ENCODE results near the gene NCF2.

Gene NCF2

DNA sequence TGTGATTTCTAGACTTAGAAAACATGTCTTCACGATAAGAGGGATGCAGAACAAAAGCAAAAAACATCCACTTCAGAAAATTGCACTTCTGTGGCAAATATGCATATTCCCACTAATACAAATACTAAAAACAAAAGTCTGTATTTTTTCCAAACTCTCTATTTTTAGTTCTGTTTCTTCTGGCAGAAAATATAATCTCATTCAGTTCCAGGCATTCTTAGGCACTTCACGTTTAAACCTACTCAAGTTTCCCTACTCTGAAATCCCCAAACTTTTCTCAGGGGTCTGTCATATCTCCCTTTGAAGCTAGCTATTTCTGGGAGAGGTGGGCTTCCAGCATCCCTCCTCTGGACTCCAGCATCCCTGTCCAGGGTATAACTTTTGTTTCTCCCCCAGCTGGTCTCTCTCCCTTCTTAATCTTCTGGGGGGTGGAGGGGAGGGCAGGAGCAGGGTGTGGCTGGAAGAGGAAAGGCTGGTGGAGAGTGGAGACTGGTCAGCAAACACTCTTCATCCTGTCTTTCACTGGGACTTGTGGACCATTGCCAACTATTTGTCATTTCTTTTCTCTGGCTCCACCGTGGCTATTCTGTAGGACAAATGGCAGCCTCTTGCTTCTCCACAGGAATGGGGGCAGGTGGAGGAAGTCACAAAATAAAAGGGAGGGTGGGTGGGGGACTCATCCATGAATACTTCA, 19.6 kb upstream of the NCF2 start:
- no peak for DNase-seq

DNA sequence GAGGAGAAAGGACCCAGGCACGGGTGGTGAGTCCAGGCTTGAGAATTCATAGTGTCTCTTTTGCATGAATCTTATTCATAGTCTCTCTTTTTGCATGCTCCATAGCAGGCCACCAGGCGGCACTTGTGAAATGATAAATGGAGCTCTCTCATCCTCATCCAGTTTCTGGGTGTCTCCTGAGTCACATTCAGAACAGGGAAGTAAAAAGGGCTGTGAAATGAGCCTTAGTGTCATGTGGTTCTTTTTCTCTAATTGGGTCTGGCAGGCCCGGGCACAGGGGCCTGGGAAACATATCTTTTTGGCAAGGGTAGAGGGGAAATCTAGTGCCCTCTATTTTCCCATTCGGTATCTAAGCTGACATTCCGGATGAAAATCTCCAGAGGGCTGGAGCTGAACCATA, 19.1 kb upstream of the NCF2 start:
- peak; percentile 71 for DNase-seq

DNA sequence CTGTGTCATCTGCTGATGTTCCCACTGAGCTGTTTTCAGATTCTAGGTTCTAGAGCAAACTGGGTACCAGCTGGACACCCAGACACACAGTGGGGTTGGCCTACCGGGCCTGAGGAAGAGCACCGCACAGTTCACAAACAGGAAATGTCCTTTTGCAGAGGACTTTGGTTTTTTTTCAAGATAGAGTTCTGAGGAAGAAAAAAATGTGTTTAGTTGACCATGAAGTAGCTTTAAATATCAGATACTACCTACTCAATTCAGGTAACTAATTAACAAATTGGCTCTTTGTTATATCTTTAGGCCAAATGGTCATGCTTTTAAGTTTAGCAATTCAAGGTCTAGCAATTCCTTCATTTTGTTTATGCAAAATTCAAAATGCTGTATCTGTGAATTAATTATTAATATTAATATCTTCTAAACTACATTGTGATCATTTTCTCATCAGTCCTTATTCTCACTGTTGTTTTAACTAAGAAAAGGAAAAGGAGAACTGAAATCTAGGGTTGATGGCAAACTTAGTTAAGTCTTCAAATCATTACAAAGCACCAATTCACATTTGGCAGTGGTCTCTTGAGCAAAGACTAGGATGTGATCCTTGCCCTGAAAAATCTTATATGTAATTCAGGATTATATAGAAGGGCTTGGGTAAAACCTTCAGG, 17.2 kb upstream of the NCF2 start:
- no peak for DNase-seq

DNA sequence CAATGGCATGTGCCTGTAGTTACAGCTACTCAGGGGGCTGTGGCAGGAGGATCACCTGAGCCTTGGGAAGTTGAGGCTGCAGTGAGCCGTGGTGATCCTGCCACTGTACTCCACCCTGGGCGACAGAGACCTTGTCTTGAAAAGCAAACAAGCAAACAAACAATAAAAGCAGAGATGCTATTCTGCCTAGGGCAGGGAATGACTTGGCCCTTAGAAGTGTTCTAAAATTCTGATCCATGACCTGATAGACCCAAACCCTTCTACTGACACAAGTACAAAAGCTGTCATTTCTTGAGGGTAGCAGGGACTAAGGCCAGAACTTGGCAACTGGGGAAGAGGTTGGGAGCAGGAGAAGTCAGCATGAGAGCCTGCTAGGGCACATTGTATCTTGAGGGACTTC, 15.6 kb upstream of the NCF2 start:
- no peak for DNase-seq

DNA sequence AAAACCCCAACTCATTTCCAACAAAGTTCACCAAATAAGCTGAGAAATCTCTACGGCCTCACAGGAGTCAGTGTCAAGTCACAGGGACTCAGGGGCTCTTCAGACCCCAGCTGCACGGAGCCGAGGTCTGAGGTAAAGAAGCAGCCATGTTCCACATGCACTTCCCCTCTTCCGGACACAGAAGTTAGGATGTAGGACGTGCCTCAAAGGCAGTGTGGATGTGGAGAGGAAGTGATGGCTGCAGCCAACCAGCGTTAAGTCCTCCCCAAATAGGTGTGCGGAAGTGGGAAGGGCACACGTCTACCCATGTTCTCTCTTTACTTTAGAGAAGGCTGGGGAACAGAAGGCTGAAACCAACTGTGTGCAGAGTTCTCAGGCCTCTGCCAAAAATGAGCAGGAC, 14.6 kb upstream of the NCF2 start:
- no peak for DNase-seq

DNA sequence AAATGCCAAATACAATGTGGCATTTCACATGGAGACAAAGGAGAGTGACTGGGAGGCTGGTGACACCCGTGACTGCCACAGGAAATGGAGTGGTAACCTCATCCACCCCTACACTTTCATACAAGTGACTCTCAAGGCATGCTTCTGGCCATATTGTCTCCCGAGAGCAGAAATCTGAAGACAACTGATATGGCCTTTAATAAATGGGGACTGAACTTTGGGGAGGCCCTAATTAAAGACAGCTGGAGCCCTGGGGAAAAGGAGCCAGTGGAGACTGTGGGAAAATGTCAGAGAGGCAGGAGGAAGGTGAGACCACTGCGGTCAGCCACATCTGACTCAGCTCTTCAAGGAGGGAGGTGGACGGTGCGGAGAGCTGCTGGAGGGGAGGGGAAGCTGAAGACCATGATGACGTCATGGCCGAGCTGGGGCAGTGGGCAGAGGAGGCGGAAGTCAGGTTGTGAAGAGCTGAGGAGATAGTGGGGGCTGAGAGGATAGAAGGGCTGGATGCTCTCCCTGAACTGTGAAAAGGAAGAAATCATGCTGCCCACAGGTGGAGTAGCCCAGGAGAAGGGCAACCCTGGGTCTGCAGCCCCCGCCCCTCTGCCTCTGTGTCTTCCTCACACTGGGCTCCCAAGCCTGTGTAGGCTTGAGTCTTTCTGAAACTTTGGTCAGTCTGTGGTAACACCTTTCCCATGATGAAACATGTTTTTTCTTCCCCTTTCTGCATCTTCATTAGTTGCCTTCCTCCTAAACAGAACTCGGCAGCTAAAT, 14.0 kb upstream of the NCF2 start:
- DNase-seq, result no peak

DNA sequence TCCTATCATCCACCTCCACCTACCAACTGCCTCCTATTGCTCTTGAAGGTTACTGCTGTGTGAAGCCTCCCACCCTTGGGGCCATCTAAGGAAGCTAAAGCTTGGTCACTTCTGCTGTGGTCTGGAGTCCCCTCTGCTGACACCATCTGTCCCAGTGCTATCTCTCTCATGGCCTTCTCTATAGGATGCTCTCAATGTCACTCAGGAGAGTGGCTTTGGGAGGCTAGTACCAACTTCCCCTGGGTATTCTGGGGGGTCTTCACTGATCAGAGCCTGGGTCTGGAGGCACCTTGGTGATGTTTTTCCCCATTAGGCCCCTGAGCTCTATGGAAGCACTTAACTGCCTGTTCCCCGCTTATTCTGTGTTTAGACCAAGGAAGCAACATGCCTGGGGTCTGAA, 12.3 kb upstream of the NCF2 start:
- no peak for DNase-seq

DNA sequence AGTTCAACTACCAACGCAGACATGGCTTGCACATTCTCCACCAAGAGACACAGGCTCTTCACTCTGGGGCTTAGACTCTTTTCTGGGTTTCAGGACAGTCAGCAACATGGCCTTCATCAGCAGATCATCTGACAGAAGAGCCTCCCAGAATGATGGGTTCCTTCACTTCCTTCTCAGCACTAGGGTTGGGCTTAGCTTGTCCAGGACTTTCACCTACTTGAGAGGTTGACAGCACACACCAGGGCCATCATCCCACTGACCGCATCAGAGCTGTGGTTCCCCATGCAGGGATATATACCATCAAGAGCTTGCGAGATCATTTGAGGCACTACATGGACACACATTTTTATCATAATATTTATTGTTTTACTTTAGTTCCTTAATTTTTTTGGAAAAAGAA, 10.4 kb upstream of the NCF2 start:
- DNase-seq, result no peak

DNA sequence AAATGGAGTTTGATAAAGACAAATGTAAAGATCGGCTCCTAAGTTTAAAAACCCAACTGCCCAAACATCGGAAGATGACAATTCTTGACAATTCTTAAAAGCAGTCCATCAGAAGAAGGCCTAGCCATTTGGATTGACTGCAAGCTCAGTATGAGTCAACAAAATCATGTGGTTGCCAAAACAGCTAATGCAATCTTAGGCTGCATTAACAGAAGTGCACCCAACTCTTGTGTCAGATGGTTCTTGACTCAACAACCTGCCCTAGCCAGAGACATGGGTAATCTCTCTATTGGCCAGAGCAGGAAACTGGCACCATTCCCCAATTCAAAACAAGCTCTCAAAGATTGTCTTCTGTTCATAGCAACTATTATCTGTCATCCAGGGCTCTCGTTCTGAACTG, 9.9 kb upstream of the NCF2 start:
- DNase-seq, result no peak

DNA sequence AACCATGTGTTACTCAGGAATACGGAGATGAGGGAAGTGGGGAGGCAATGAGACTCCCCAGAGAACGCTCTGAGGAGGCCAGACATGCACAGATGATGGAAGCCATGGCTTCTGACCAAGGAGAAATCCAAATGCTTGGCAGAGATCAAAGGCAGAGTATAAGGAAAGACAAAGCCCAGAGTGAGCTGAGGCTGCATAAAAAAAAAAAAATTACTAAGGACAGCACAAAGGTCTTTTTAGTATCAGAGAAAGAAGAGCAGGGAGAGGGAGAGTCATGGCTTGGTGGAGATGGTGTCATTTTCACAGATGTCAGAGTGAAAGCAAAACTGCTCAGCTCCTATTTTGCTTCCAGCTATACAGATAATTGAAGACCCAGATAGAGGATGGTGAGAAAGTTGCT, 8.1 kb upstream of the NCF2 start:
- DNase-seq, result no peak

DNA sequence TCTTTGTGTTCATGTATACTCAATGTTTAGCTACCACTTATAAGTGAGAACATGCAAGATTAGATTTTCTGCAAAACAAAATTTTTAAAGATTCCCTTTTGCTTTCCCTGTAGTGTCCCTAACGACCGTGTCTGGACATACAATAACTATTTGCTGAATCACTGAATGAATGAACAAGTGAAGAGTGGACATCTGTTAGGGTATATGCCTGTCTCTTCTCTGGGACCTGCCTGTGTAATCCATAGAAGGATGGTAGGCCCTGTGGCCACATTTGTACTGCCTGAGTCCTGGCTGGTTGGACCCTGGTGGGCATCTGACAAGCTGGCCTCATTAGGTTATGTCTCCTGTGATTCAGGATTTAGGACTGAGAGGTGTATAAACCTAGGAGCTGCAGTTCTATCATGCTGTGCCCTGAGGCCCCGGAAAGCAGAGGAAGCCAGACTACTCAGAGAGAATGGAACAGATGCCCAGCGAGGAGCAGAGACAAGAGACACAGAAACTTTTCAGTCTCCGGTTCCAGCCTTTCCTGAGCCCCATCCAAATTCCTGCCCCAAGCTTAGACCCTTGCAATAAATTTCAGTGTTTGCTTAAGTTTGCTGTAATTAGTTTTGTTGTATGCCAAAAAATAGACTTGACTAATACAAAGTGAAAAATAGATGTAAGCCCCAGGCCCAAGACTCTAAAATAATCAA, 7.5 kb upstream of the NCF2 start:
- DNase-seq, result no peak

DNA sequence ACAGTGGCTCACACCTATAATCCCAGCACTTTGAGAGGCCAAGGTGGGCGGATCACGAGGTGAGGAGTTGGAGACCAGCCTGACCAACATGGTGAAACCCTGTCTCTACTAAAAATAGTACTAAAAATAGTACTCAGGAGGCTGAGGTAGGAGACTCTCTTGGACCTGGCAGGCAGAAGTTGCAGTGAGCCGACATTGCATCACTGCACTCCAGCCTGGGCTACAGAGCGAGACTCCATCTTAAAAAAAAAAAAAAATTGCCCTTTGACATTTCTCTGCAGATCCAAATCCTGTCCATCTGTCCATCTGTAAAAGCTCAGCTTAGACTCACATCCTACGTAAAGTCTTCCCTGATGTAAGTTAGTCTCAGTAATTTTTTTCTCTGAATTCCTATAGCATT, 6.2 kb upstream of the NCF2 start:
- DNase-seq, result no peak

DNA sequence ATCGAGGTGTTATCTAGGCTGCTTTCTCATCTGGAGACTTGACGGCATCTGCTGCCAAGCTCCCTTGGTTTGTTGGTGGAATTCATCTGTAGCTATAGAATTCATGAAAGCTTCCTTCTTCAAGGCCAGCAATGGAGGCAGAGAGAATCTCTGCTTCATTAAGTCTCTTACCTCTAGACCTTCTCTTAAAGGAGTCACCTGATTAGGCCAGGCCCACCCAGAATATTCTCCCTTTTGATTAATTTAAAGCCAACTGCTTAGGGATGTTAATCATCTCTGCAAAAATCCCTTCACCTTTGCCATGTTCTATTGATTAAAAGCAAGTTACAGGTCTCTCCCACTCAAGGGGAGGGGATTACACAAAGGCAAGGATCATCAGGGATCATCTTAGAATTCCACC, 5.3 kb upstream of the NCF2 start:
- DNase-seq, result no peak

DNA sequence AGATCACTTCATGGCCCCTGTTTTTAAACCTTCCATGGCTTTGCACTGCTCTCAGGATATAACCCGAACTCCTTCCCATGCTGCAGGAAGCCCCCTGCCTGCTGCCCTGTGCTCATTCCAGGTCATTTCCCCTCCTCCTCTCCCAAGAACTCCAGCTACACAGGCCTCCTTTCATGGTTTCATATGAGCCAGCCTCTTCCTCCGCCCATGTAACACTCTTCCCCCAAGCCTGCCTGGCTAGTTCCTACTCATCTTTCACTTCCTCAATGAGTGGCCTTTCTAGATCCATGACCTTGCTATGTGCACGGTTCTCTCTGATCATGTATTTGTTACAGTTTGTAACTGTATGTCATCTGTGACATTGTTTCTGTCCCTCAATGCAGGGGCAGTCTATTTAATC, 3.1 kb upstream of the NCF2 start:
- no peak for DNase-seq

DNA sequence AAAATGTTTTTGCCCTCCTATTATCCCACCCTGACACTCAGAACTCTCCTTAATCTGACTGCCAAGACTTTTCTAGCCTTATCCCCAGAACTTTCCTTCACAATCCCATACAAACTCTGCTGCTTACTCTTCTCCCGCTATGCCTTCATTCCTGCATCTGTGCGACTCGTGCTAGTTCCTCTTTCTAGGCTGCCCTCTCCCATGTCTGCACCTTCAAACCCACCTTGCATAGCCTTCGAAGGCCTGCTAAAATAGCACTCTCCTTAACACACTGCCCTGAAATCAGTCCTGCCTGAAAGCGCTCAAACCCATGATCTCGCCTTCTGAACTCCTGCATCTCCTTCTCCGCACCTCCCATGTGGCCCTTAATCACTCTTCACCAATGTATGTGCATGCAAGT, 2.5 kb upstream of the NCF2 start:
- DNase-seq, result no peak

DNA sequence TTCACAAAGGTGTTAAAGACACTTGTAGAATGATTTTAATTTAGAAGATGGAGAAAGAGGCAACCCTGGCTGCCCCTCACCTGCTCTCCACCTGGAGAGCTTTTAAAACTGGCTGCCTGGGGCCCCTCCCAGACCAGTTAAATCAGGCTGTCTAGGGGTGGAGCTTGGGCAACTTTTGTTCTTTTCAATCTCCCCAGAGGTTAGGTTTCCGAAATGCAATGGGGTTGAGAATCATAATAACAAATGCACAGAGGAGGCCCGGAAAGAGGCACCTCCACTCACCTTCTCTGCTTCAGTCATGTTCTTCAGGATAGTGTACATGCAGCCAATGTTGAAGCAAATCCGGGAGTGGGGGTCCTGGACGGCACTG, 400 bp downstream of the NCF2 start:
- DNase-seq, result no peak

DNA sequence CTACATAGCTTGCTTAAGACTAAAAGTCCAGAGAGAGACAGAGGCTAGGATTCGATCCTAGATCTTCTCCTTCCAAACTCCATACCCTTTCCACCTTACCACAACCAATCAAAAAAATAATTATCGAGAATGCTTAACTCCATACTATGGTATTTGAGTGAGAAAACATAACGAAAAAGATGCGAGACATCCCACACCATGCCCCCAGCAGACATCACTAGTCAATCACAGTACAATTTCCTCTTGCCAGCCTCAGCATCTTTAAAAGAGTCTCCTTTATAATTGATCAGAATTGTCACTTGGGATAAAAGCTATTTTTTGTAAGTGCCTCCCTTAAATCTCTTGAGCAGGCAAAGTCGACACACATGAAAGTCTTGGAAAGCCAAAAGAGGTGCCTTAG, 875 bp downstream of the NCF2 start:
- DNase-seq, result no peak

DNA sequence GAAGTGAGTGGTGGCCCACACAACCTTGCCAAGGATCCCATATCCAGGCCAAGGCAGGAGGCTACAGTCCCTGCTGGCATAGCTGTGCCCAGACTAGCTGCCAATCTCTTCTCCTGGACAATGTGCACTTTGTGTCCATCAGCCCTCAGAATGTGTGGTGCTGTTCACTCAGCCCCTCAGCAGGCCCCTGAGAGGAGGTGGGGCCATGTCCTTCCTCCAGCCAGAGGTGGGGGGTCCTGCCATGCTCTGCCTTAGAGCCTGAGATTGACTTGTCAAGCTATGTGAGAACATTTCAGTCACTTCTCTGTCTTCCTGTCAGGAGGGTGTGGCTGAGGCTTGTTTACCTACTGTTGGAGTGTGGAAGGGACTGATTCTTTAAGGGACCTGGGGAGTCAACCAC, 1.4 kb downstream of the NCF2 start:
- no peak for DNase-seq

DNA sequence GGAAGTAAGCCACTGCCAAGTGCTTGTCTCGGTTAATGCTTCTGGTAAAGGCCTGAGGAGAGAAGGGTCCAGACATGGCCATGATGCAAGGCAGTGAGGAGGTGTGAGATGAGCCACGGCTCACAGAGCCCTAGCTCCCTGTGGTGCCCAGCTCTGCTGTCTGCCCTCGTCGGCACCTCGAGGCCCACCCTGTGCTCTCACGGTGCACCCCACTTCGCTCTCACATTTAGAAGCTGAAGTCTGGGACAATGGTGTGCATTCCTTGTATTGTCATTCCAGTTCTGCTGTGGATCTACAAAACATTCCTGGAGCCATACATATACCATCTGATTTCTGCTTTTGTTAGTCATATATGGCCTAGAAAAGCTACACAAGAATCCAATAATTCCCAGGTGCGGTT, 3.3 kb downstream of the NCF2 start:
- DNase-seq, result no peak

DNA sequence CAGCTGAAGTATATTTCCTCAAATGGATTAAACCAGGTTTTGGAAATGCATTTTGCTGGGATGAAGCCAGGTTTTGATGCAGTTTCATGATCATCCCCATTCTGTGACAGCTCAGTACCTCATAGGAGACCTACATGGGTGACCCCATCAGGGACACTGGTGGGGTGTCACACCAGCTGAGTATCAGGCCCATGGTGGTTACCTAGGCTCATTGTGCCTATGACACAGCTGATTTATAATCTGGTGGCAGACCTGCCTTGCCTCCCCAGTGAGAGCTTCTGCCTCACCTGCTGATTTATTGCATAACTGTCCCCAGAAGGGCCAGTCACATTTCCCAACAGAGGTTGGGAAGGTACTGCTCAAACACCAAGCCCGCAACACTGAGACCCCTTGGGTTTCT, 3.8 kb downstream of the NCF2 start:
- DNase-seq, result no peak

DNA sequence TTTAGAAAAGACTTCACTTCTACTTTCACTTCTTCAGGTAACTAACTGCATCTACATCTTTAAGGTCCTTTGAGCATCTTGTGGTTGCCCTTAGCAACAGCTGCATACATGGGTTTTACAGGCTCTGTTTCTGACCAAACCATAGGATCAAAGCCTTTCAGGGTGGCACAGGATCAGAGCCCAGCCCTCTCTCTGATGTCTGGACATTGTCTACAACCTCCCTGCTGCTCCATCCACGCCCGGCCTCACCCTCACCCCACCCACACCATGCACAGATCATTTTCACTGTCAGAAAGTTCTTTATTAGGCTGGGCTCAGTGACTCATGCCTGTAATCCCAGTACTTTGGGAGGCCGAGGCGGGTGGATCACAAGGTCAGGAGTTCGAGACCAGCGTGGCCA, 5.2 kb downstream of the NCF2 start:
- no peak for DNase-seq

DNA sequence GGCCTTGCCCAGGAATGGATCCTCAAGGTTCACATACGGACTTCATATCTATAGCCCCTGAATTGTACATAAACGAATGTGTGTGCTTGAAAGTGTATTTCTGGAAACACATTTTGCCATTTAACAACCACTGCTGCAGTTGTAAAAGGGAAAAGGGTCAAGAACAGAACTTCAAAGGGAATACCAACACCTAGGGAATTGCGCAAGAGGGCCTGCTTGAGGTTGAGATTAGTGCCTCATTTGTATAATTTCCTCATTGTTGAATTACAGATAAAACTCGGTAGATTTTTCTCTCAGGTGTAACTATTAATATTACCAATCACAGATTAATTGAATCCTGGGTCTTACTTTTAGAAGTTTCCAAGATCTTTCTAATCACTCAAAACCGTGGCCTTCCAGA, 6.1 kb downstream of the NCF2 start:
- DNase-seq, result no peak

DNA sequence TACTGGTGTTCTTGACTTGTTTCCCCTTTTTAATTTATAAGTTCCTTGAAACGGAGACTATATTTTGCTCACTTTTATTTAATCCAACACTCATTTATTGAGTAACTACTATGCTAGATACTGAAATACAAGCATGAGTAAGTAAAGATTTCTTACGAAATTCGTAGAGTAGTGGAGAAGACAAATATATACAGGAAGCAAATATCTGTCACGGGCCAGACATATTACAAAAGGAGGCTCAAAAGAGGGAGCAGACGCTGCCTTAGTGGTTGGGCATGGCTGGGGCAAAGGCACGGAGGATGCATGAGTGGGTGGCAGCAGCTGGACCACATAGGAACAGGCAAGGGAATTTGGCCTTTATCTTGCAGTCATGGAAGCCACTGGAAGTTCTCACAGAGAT, 6.8 kb downstream of the NCF2 start:
- DNase-seq, result no peak
